Endothelial cell of coronary artery (primary cell): Measurements from ENCODE around the gene GRPEL1. TPM values are rescaled to one million over a fixed set of nuclear protein-coding genes. Genes with fewer than 3 reads are reported as not detected.

Experiments
- total RNA-seq: library from RNA; depleted of rRNA; stranded (reverse); fragments of >200 nt; gene quantifications from 2 replicates; pipeline ENCODE4 v1.2.3, GENCODE V29; 2014

GRPEL1 gene
- 62.5 and 64.5 TPM in 2 replicates for total RNA-seq

DNA sequence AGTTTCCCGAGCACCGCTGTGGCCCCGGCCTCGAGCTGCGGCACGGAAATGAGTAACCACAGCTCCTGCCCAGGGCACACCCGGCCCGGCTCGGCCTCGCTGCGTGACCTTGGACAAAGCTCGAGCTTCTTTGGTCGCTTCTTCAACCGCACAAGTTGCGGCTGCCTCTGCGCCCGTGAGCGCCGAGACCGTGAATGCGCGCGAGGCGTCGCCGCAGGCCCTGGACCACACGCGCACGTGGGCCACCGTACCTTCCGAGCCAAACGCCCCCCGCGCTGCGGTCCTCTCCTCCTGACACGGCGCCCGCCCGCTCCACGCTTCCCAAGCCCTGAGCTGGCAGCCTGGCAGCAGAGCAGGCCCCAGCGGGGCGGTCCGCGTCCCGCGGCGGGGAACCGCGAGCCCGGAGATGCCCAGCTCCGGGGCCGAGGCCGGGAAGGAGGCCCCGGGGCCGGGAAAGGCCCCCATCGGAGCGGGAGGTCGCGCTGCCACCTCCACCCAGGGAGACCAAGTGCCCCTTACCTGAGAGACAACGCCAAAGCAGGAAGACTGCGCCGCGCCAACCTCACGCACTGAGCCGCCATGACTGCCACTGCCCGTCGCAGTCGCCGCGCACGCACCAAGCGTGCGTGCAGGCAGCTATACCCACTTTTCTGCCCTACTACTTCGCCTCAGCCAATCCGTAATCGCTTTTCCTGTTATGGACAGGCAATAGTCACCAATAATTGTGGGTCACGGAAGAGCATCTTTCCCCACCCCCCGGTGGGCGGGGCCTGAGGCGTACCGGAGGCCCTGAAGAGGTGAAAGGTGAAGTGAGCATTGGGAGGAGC is at the start of gene GRPEL1:
Gene GRPEL1, minus strand, starts transcription at position 613 of the 827 bp plus-strand sequence. Its CDS starts 32 bp downstream, at position 581.

DNA sequence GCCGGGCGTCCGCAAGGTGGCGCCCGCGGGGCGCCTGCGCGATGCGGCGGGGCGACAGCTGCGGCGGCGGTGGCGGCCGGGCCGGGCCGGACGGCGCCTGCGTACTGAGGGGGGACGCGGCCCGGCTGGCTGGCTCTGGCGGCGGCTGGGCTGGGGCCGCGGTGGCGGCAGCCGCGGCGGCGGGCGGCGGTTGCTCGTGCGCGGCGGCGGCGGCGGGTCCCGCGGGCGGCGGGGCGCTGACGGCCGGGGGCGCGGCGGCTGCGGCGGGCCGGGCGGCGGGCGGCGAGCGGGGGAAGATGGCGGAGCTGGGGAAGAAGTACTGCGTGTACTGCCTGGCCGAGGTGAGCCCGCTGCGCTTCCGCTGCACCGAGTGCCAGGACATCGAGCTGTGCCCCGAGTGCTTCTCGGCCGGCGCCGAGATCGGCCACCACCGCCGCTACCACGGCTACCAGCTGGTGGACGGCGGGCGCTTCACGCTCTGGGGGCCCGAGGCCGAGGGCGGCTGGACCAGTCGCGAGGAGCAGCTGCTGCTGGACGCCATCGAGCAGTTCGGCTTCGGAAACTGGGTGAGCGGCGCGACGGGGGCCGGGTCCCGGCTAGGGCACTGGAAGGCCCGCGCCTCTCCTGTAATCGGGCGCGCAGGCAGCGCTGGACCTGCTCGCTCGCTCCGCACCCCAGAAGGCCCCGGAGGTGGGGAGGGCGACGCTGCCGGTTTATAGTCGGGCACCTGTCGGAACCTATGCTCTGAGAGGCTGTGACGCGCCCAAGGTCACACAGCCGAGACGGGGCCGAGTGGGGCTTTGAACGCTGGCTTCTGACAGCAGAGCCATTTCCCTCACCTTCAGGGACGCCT is 24.4 kb downstream of the GRPEL1 start, which contains the start of gene TADA2B:
Gene TADA2B, plus strand, starts transcription at position 89 of the 853 bp plus-strand sequence. Its CDS starts 208 bp downstream, at position 297.

Other genes starting within 250 kb of the GRPEL1 start
- gene TBC1D14, start 158.2 kb downstream of the GRPEL1 start, total RNA-seq, result 29.1 and 31.5 TPM in 2 replicates
- 8.7 and 11.7 TPM in 2 replicates for gene TADA2B, start 24.7 kb downstream of the GRPEL1 start, total RNA-seq
- under 0.01 and 0.66 TPM in 2 replicates for gene SORCS2, start 124.5 kb upstream of the GRPEL1 start, total RNA-seq